SKM-1 (cell line): Measurements from ENCODE around the gene KCNH1.

Source experiments
- DNase-seq: peaks from one replicate; lab custom pipeline; 2025; ENCODE audit not compliant: unreplicated experiment; lab: John Stamatoyannopoulos, UW

The KCNH1 gene

DNA sequence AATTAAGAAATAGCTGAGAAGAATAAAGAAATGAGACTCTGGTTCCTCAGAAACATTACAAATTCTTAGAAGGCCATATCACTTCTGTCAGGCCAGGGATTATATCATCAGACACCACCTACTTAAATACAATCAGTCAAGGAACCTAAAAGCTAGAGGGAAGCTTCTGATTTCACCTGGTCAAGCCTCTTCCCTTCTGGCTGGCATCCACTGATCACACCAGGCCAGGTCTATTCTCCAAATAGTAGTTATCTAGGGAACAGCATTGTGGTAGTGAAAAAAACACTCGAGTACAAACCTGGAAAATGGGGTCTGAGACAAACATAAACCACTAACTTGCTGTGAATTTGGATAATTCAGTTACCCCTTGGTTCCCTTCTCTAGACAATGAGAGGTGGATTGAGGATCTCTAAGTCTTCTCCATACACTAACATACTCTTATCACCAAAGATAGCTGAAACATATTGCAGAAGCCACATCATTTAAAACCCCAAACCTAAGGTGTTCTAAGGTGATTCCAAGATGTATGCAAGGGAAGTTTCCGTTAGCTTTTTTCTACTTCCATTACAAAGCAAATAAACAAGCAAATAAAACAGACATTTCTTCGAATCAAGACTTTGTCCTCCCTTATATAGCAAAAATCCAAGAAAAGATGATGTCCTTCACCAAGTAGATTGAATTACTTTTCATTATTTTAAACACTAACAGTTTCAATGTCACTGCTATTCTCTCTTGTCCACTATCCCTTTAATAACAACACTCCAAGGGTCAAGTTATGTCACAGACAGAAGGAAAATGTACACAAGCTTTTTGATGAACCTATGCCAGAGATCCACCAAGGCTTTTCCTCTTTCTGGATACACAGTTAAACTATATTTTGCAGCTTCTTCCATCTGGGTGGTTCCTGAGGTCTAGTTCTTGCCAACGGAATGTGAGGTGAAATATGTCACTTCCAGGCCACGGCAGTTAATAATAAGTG is 212.9 kb downstream of the KCNH1 start:
- DNase-seq, result no peak

DNA sequence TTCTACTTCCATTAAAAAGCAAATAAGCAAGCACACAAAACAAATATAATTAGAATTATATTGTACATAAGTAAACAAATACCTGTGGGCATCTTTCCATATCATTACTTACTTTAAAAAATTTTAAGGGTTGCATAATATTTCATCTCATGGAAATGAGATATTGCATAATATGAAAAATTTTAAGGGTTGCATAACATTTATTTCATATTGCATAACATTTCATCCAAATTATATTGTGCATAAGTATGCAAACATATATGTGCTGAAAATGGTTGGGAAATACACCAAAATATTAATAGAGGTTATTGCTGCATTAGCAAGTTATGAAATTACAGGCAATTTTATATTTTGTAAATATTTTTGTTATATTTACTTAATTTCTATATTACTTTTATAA is 213.7 kb downstream of the KCNH1 start:
- no peak for DNase-seq

DNA sequence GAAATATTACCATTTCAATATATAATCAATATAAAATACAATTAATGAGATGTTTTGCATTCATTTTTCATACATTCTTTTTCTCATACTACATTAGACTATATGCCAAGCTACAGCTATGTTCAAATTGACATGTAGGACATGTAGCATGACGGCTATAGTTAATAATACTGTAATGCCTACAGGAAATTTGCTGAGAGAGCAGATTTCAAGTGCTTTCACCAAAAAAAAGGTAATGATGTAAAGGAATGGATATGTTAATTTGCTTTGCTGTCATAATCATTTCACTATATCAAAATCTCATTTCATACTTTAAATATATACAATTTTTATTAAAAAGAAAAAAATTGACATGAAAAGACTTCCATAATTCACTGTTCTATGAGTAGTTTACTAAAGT is 215.1 kb downstream of the KCNH1 start:
- DNase-seq, result no peak

DNA sequence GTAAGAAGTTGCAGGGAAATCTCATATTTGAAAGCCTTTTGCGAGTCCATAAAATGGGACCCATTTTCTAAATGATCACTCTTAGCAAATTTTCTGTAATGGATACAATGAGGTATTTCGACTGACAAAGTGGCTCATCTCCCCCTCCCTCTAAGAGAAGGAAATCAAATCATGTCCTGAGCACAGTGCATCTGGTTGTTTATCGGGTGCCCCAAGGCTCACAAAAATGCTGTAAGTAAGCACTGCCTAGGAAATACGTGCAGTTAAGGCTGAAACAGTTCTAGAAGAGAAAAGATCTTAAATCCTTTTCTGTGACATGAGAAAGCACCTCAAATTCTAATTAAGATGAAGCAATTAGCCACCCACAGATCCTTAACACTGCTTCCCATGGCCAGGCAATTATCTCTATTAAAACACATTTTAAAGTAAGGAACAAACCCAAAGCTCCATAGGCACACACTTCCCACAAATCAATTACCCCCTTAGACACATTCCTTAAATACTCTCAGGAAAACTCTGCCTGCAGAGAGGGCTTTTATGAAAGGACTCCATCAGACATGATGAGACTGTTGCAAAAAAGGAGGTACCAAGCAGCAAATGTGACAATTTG is 216.3 kb downstream of the KCNH1 start:
- no peak for DNase-seq

DNA sequence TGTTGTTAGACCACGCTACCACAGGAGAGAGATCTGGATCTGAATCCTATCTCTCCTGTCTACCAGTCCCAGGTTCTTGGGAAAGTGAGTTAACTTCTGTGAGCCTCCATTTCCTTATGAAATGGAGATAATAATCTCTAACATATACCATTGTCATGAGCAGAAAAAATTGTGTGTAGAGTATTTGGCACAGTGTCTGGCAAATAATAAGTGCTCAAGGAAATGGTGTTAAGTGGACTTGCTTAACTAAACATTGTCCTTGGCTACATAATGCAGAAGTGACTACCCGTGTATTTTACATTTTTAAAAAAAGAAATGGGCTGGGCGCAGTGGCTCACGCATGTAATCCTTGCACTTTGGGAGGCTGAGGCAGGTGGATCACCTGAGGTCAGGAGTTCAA is 217.4 kb downstream of the KCNH1 start:
- no peak for DNase-seq

DNA sequence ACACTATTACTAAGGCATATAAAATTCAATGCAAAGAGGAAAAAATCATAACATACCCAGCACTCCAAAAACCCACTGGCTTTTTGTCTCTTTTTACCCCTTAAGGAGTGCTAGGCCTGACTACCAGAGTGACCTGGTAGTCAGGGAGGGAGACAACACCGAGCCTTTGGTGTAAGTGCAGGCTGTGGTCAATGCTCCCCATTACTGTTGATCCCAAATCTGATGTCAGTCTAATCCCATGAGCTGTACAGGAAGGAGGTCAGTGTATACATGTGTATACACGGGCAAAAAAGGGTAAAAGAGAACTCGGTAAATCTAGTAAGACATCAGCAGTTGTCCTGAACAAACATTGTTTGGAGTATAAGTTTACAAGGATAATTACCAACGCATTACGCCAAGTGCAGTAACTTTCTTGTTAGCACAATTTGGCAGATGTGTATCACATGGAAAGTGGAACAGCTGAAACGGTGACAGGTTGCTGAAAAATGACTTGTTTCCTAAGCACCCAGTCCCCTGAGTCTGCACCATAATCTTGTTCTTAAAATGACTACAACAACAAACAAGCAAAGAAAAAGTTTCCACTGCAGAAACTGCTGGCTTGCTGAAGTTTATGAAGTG is 217.9 kb downstream of the KCNH1 start:
- no peak for DNase-seq

DNA sequence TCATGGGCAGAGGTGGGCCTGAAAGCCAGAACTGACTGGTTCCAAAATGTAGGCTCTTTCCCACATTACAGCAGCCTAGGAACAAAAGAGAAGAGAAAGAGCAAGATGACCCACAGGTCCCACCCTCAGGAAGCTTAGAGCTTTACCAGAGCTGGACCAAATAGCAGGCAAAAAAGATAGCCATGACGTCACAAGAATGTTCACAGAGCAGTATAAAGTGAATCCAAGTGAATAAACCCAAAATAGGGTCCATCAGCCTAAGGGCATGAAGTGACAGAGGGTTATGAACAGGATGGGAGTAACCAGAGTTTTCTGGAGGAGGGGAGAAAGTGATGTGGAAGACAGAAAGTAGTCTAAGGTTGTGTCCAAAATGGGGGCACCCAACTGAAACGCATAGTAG is 221.2 kb downstream of the KCNH1 start:
- no peak for DNase-seq

DNA sequence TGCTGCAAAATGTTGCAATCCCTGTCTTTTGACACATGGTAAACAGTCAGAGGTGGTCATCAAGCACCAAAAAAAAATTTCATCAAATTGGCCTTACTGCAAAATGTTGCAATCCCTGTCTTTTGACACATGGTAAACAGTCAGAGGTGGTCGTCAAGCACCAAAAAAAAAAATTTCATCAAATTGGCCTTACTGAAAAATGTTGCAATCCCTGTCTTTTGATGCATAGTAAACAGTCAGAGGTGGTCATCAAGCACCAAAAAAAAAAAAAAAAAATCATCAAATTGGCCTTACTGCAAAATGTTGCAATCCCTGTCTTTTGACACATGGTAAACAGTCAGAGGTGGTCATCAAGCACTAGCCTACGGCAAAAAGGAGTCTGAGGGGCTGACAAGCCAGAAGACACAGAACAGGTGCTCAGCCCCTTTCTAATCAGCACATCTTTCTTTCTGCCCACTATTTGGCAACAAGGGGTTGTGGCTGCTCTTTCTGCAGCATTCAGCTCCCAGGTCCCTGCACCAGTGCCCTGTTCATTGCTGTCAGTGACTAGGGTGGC is 223.8 kb downstream of the KCNH1 start:
- DNase-seq, result no peak

DNA sequence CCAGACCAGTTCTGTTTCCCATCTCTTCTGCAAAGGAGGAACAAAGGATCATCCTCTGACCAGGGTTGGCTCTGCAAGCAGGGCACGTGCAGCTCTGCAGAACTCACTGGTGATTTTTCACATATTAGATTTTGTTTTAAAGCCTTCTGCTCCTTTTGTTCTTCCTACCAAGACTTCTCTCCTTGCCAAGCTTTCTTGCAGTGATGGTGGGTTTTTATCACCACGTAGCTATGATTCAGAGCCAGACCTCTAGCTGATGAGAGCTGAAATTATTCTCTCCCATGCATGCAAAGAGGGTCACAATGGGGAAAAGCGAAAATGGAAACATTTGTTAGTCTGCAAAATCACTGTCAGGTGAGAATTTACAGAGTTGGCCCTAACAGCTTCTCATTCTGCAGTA is 225.2 kb downstream of the KCNH1 start:
- no peak for DNase-seq

DNA sequence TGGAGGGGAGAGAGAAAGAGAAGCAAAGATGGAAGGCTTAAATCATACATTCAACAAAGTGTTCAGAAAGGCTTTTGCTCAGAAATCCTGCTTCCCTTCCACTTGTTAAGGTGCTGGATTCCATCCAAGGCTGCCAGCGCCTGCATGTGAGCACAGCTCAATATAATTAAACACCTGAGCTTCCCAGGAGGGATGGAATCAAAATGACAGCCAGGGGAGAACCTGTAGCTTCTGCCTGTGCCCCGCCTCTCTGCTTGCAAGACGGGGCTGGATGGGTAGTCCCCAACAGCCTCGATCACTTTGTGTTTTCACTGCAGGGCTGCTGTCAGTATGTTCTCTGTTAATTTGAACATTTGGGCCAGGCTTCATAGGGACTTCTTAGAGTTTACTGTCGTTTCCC is 225.7 kb downstream of the KCNH1 start:
- DNase-seq, result no peak

DNA sequence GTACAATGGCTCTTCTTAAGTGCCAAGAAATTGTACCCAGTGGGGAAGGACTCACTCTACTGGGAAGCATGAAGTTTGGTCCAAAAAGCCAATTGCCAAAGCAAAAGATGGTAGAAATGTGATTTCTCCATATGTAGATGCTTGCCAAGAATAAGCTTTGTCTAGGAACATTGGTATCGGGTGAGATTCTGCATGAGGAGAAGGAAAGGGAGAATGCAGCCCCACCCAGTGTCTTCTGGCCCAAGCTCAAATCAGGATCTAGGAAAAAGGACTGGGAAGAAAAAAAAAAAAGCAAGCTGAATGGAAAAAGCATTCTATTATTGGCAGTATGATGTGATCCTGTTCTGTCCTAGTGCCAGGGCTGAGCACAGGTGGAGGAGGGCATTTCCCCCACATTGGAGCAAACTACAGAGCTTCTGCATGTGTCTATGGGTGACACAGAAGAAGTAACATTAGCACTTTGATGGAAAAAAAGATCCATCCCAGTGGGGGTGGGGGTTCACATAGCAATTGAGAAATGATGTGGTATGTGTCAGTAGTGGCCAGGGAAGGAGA is 226.6 kb downstream of the KCNH1 start:
- DNase-seq, result no peak

DNA sequence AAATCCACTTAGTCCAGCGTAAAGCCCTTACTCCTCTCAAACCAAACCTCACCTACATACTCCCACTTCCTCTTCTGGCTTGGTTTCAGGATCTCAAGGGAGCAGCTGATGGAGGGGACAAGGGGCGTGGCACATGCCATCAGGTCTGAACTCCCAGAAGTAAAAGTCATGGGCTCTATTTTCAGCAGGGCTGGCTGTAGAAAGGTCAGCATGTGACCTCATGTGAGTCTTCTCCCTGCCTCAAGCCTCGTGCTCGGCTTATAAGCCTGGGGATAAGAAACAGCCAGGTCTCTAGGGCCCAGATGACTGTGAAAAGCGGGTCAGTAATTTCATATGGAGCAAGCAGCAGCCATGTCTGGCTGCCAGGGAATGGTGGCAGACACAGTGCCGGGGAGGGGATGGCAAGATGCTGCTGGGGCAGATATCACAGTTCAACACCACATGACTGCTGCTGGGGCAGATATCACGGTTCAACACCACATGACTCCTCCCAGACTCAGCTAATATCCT is 227.9 kb downstream of the KCNH1 start:
- DNase-seq, result no peak

DNA sequence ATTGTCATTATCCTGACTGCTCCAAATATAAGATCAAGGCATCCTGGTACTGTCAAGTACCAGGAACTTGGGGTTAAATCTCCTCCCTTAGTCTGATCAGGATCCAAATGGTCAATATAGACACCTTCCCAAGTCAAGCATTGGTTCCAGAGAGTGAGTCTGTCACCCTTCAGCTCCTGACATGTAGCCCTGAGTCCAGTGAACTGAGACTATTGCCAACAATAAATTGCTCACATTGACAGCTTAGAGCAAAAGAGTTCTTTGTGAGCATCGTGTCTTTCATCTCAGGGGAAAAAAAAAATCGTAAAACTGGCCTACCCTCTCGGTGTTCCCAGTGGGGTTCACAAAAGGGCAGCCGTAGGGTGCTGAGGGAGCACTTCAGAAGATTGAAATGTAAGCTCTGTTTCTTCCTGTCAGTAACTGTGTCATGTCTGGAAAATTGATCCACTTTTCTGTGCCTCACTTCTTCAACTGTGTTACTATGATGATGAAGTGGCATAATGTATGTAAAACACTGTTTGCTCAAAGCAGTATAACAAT is 228.5 kb downstream of the KCNH1 start:
- no peak for DNase-seq

DNA sequence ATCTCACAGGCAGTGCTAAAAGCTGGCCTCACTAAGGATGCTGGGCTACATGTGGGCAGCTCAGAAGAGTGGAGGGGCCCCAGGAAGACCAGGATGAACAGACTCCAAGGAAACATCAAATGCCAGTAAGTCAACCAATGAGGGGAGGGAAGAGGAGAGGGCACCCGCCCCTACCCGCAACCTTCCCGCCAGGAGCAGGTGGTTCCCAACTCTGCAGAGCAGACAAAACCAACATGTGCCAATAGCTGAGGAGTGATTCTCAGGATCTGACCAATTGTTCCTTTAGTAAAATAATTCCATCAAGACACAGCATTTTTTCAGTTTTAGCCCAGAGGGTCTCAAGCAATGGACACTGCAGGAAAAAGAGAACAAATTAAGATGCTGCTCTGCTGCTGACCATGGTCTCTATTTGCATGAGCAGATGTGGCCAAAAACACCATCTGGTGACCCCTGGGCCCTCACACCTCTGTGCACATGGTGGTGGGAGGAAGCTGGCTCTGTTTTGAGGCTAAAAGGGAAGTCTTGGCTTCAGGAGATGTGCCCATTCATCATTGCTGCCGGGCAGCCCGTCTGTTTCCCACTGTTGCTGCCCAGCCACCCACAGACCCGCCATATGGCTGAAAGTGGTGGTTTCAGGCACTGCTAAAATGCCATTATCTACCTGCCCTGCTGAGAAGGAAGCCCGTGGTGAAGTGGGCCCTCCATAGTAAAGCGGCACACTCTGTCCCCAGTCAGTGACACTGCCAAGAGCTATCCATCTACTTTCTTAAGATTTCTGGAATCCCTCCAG is 231.8 kb downstream of the KCNH1 start:
- DNase-seq, result no peak

DNA sequence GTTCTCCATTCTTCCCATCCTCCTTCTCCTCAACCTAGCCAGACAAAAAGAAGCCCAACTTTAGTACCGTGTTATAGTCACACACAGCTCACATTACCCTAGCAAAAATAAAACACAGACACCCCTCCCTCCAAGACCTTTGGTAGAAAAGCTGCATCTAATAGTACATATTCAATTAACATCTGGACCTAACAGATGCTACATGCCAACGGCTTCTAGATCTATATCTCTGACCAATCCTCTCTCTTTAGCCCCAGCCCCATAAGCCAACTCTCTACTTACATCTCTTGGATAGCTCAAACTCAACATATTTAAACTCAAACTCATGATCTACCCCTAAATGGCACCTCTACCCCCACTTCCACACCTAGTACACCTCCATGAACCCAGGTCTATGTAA is 233.1 kb downstream of the KCNH1 start:
- no peak for DNase-seq

DNA sequence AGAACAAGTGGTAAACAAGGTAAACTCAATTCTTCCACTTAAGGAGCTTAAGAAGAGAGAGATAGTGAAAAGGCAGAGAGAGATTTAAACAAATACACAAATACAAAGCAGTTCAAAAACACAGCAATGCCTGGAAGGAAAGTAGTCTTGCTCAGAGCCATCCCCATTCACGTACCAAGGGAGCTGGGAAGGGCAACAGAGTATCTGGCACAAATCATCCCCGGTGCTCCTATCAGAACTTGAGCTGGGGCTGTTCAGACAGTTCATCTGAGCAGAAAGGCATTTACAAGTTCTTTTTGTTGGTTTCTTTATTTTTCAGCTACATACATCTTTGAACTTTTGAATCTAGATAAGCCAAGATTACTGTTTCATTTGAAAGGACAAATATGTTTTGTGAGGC is 233.9 kb downstream of the KCNH1 start:
- DNase-seq, result no peak

DNA sequence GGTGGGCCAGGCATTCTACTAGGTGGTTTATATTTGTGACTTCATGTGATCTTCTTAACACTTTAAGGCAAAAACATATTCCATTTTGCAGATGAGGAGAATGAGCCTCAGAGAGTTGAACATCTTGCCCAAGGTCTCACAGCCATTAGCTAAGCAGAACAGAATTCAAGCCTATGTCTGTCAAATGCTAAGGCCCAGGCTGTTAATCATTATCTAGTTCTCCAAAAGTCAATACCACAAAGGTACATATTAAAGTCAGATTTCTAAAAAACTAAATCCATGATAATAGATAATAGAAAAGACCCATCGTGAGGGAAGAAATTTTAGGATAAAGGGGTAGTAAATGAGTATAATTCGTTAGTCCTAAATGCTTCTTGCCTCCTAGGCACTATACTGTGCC is 234.3 kb downstream of the KCNH1 start:
- no peak for DNase-seq

DNA sequence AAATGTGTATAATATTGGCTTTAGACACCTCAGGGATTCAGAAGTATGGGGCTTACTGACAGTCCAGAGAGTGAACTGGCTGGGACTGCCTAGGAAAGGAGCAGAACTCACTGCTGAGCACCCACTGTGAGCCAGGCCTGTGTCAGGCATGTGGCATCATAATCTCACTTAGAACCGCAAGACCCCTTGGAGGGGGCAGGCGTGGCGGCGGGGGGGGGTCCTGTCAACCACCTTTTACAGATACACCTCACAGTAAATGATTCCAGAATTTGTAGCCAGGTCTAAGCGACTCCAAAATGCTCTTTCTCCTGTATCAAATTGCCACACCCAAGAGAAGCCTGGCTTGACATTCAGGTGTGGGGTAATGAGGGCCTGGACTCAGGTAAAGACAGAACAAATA is 235.5 kb downstream of the KCNH1 start:
- DNase-seq, result no peak

DNA sequence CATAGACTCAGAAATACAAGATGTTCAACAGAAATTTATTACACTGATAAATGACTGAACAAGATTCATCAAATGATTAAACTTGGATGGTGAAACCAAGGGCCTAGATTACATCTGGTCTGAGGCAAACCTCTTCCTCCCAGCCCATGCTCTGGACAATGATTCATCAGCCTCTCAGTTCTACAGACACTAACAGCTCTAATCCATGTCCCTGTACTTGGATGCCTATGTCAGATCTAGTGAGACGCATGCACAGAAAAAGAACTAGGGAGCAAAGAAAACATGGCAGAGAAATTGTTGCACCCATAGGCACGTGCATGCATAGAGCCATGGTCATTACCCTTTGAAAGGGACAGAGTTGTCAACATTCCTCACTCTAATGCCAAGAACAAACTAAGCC is 250.1 kb downstream of the KCNH1 start:
- no peak for DNase-seq
